A673 (cell line): ENCODE data around the gene STT3B.

Source experiments
- EZH2 ChIP-seq: fragments of 200-600 bp; sonication (generic); IDR thresholded peaks from 2 replicates; pipeline ENCODE4 v1.6.1; 2017; ENCODE audit warnings: borderline replicate concordance, low read depth, mild to moderate bottlenecking, mixed read lengths, antibody characterized with exemption, low read length; ENCODE audit not compliant: poor library complexity, severe bottlenecking
- TF ChIP-seq, protein P1 (sequence below): fragments of 300-800, 200-600 bp; sonication (generic); conservative IDR thresholded peaks from 2 replicates; pipeline ENCODE4 v1.5.1; 2017; ENCODE audit warnings: low read depth, mild to moderate bottlenecking, antibody characterized with exemption, low read length, moderate library complexity, mixed read lengths

- TF ChIP-seq EZH2, result no peak
- TF ChIP-seq, protein P1, sequence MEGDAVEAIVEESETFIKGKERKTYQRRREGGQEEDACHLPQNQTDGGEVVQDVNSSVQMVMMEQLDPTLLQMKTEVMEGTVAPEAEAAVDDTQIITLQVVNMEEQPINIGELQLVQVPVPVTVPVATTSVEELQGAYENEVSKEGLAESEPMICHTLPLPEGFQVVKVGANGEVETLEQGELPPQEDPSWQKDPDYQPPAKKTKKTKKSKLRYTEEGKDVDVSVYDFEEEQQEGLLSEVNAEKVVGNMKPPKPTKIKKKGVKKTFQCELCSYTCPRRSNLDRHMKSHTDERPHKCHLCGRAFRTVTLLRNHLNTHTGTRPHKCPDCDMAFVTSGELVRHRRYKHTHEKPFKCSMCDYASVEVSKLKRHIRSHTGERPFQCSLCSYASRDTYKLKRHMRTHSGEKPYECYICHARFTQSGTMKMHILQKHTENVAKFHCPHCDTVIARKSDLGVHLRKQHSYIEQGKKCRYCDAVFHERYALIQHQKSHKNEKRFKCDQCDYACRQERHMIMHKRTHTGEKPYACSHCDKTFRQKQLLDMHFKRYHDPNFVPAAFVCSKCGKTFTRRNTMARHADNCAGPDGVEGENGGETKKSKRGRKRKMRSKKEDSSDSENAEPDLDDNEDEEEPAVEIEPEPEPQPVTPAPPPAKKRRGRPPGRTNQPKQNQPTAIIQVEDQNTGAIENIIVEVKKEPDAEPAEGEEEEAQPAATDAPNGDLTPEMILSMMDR, result no peak
Measured at GRCh38 chr3:31568649-31569048, 35.9 kb downstream of the STT3B start.
